Measurements from ENCODE around the gene LRBA.
A peak's percentile ranks its signal among the peaks of the same experiment; 100 is the strongest.

The LRBA gene

DNA sequence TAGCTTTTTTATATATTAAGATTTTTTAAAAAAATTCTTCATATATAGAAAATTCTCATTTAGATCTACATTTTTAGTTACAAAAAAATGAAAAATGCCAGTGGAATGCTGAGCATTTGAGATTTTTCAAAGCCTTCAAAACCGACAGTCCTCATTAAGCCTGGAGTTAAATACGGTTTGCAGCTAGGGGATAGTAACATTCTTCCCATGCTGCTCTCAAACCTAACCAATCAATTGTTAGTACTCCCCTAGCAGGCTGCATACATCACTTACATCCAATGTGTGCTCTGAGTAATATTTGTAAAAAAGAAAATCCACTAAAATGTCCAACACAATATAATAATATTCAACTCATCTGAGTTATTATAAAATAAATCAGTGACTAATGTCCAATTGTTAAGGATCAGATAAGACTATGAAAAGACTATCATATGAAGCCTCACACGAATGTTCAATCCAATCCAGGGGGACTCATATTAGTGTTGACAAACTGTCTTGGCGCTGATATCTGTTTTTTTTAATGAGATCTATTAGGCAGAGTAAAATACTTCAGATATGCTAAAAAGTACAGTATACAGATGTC is 660.8 kb downstream of the LRBA start:
- no peak for DNase-seq

DNA sequence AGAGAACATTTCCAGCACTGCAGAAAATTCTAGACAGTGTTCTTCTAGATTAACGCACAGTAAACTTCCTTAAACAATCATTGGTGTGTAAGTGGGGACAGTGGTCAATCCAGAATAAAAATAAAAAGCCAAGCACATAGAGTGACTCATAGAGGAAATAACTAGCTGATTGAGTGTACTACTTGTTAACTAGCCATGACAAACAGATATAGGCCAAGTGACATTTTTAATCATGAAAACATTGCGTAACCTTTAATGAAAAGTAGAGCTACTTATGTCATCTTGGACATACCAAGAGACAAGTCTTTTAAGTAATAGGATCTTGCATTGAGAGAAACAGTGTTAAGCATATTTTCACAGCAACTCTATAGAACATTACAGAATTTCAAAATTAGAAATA is 667.0 kb downstream of the LRBA start:
- peak; percentile 47 for DNase-seq

DNA sequence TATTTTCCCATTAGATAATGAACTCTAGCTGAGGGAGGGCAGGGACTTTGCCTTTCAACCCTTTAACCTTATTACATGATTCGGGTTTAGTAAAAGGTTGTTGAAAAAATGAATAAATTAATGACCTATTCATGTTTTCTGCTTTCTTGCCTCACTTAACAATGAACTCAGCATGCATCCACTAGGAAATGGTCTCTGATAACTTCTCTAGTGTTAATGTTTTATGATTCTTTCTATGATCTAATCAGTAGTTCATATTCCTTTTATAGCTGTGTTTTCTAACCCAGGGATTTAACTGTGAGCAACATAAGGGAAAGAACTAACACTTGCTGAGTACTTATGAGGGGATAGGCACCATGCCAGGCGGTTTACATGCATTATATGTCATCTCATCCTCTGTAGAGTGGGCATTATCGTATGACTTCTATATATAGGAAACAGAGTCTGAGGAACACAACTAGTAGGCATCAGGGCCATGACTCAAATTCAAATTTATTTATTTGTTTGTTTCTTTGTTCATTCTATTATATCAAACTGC is 669.8 kb downstream of the LRBA start:
- no peak for DNase-seq

DNA sequence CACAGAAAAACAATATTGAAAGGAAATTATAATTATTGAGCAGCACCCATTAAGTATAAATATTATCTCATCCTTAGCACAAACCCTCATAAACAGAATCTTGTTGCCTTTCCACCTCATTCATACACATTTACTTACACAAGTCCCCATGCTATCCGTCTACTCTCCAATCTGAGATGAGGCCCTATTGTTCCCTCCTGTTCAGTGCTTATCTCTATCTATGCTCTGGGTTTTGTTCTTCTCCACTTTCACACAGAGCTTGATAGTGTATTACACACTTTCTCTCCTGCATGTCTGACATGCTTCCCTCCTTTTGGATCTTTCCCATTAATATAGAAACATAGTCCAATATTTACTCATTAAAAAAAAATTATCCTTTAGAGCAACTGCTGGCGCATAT is 671.3 kb downstream of the LRBA start:
- DNase-seq: no peak

DNA sequence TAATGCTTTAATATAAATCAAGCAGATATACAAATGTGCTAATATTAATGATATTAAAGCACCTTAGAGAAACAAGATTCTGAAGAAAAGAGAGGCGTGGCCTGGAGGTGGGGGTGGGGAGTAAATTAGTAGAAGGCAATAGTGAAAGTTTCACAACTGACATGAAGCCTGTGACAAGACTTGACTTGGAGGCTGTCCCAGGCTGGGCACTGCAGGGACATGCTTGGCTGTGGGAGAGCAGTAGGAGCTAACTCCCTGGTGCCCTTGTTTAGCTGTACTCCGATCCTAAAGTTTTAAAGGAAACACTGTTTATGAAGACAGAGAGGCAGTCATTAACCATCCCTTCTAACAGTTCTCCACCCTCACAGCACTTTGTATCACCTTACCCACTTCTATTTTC is 672.1 kb downstream of the LRBA start:
- no peak for DNase-seq

DNA sequence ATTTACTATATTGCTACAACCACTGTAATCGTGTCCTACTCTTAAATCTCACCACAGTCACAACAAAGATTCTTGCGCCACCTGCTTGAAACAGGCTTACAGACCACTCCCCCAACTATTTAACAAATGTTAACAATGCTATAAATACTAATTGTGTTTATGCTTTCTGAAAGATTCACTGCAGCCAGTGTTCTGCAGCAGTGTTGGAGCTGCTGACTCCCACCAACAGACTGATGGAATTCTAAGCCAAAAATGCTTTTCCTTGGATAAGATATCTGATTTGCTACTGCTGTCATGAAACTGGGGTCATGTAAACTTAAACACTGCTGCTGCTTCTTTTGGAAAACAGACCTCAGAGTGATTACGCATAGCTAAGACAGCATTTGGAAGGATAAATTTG is 677.4 kb downstream of the LRBA start:
- DNase-seq: no peak

DNA sequence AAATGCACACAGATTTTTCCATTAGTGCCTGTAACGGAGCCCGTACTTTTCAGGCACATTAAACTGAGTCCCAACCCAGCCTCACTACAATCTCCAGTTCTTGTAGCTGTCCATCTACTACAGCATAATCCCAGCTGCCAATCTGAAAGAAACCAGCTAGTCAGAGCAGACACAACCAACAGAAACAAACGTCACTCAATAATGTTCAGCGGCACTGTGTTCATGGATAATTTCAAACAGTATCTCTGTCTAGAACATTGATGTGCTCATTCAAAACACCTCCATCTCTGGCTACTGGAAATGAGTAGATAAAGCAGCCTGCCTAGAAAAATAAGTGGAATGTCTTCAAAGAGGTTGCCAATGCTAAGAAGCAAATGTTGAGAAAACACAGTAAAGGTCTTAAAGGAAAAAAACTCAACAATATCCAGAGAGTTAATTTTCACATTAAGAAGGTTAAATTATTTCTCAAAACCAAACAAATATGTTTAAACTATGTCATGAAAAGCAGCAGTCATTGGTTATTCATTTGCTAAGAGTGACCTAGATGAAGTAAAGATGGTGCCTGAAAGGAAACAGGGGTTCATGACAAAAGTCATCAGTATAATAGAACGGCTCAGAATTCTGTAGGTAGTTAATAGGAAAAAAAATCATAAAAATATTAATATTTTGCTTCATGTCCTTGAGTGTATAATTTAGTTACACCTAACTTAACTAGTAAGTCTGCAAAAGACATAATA is 678.2 kb downstream of the LRBA start:
- no peak for DNase-seq

DNA sequence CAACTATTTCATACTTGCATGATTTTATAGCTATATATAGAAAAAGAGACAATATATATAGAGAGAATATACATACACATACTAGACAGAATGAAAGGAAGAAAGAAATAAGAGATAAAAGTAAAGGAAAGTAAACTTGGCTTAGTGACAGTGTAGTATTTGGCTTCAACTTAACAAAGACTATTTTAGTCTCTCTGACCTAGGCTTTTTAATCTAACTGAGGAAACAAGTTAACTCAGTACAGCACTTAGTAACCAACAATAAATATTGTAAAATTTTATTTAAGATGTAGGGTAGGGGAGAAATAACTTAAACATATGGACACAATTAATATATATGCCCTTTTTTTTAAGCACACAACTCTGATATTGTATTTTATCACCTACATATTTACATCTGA is 682.1 kb downstream of the LRBA start:
- DNase-seq: no peak

DNA sequence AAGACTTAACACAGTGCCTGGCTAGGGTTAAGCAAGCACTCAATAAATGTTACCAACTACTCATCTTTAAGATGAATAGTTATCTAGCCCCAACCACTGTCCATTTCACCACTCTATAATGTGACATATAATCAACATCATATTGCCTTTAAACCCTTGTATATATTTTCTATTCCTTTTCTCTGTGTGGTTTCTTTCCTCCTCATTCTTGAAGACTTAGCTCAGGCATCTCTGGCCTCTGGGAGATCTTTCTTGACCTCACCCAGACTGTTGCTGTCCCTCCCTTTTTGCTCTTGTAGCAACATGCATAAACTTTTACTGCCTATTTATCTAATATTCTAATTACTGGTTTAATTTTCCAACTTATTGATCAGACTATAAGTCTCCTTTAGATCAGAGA is 683.0 kb downstream of the LRBA start:
- DNase-seq: no peak

DNA sequence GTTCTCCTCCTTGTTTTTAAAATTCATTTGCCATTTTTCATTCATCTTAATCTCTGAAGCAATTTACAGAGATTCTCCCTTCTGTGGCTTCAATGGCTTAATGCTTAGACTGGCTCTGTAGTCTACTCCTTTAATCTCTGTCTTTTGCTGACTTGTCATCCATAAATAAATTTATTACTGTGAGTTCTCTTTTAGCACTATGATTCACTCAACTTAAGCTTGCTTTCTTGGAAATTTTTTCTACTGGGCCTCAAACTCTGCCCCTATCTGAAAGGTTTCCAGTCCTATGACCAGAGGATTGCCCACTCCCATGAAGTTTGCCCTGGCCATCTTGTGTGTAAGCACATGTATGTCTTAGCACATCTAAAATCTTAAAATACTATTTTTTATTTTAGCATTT is 685.7 kb downstream of the LRBA start:
- no peak for DNase-seq

DNA sequence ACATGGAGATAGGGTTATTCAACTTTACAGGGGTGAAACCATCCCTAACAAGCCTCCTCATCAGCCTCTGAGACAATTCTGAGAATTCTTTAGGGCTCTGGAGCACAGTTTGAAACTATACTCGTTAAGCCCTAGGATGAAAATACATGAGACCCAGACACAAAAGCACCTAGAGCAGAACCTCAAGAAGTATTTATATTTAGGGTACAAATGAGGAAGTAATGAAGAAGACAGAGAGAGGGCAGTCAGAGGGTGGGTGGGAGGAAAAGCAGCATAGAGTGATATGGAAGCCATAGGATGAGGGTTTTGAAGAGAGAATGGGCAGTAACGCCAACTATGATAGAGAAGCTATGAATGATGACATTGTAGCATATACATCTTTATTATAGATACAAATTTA is 686.6 kb downstream of the LRBA start:
- DNase-seq: no peak

DNA sequence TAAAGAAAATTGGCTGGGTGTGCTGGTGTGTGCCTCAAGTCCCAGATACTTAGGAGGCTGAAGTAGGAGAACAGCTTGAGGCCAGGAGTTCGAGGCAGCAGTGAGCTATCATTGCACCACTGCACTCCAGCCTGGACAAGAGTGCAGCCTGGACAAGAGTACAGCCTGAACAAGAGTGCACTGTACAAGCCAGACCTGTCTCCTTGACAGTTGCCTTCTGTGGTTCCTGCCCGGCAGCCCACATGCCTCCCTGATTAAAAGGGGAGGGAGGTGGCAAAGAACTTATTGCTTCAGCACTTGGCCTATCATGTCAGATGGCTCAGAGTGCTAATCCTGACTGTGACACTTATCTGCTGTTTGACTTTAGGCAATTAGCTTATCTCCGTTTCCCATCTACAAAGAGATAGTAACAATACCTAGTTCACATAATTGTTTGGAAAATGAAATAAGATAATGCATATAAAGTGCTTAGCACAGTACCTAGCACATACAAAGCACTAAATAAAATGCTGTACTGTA is 687.8 kb downstream of the LRBA start:
- DNase-seq: peak; percentile 37

DNA sequence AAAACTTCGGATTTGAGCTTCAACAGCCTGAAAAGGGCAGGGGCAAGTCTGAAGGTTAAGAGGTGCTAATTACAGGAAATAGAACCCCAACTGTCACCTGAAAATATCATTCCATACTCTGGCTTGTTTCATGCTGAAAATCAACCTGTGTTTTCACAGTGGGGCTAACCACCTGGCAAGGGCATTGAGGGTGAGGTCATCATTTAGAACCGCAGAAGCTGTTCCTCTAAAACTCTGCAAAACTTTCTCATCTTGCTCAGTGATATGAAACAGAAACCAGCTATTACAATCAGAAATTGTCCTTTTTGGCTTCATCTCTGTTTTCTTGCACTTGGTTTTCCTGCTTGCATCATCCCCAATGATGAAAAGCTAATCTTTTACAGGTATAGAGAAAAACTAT is 689.2 kb downstream of the LRBA start:
- DNase-seq: no peak

DNA sequence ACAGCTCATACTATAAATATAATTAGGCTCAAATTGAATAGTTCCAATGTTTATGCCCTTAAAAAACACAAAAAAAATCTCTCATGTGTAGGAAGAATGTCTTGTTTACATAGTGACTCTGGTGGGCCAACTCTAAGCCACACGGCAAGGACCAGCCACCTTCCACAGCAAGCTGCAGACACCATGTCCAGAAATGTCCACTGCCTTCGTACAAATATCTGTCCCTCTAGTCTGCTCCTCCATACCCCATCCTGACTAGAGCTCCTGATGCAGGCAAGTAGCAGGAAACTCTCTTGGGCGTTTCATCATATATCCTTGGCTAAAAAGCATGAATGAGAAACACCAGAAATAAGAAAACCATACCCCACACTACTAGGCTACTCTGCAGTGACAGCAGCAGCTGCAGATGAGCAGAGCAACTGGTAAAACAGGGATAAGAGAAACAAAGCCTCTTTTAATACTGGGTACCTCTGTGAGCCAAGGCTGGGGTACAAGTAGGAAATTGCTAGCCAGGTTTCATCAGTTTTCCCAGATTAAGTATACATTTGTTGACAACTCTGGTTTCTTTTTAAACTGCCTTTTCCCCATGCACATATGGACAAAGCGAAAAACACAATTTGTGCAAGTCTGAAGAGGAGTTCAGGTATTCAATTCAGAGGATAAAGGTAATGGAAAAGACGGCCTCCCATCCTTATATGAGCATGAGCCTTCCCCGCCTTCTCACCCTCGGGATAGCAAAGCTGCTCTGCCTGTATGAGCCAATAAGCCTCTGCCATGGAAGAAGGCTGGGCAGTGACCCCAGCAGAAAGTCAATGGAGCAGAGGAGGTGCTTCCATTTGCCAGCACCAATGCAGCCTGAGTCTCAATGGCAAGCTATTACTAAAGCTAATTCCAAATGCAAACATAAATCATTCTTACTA is 691.4 kb downstream of the LRBA start:
- DNase-seq: no peak

DNA sequence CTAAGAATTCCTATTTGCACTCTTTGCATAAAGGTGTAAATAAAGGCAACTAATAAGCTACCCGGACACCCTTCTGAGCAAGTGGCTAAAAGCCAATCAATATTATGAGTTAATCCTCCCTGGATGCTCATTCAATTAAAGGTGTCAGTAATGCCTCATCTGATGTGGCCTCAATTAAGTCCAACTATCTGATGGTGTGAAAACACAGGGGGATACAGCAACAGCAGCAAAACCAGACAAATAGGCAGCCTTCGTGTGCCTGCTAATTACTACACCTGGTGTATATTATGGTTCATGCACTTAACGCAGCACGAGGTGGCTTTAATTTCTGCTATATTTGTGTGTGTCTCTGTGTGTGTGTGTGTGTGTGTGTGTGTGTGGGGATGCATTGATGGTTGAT is 692.4 kb downstream of the LRBA start:
- DNase-seq: no peak

DNA sequence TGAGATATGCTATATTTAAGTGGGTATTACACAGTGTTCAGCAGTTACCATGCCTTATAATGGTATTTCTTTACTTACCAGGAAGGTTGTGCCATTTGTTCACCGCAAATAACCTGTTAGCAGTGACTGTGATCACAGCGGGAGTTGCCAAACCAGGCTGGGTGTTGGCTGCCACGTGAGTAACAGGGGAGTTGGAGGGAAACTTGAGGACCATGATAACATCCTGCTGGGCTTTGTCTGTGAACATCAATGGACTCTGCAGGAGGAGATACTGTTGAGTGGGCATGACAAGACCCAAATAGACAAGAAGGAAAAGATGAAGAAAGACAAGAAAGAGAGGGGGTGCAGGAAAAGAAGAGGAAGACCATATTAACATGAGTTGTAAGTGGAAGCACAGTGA is 694.0 kb downstream of the LRBA start:
- DNase-seq: peak; percentile 47

DNA sequence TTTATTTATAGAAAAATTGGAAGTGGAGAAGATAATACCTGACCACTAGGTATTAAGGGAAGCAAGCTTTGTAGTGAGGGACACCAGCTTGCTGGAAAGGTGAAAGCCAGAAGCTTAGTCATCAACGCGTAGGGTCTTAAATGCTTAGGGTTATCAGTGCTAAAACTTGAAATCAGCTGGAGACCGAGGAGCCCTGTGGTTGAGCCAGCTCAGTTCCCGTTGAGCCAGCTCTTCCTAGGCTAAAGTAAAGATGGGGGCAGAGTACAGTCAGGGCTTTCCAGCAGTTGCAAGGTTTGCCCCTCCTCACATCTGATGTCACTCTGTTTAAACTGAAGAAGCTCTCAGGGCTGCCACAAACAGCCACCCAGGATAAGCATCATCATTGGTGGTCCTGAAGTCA is 696.1 kb downstream of the LRBA start:
- DNase-seq: peak; percentile 8

DNA sequence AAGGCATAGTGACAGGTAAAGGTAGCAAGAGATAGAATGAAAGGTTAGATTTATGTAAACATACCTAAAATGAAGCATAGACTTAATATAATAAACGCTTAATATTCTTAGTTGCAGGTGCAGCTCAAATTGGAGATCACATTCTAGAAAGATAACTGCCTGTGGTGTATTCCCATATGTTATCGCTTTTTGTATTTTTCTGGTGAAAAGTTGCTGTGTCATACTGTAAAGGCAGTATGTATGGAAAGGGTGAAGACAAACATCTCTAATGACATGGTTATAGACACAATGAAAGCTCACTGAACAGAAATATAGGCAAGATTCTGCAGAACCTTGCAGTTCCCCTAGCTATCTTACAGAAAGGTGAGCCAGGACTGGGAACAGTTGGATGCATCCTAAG is 696.6 kb downstream of the LRBA start:
- peak; percentile 18 for DNase-seq

DNA sequence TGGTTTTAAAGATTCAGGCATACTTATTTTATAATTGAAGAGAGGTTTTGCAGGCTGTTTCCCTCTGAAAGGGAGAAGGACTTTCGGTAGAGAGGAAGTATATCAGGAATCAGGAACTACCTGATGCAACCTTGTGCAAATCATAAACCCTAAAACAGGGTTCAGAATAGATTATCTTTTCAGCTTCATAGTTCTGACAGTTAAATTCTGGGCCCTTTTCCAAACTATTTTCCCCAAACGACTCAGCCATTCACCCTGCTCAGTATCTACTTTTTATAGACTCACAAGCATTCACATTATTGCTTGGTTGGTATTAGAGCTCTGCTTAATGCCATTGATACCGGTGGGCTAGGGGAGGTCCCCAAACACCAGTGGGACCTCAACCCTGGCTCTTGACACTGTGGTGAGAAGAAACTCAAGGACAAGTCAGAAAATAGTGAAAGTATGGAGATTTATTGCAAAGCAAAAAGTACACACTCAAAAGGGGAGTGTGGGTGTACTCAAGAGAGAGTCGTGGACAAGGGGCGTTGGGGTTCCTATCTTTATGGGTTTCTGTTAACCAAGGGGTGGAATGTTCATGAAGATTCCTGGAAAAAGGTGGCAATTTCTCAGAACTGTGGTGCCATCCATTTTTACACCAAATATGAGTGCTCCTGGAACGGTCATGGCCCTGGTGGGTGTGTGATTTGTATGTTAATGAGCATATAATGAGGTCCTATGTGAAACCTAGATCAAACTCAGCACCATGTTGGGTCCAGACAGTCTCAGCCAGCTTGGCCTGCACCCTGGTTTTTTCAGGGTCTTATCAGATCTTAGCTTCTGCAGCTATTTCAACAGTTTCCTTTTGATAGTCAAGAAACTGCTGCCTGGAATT is 698.5 kb downstream of the LRBA start:
- DNase-seq: peak; percentile 35

DNA sequence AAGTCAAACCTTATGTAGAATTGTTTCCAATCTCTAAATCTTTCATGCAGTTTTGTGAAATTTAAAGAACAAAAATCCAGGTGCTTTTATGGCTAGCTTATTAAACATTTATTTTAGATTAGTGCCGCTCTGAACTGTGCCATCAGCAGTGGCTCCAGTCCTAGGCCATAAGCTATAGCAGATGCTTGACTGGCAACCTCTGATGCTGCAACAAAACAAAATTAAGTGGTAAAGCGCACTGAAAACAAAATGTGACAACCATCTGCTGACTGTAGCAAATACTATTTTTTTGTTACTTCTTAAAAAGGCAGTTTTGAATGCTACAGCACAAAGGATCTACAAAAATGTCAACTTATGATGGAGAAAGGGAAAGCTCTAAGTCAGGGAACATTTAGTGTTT is 699.4 kb downstream of the LRBA start:
- DNase-seq: no peak

DNA sequence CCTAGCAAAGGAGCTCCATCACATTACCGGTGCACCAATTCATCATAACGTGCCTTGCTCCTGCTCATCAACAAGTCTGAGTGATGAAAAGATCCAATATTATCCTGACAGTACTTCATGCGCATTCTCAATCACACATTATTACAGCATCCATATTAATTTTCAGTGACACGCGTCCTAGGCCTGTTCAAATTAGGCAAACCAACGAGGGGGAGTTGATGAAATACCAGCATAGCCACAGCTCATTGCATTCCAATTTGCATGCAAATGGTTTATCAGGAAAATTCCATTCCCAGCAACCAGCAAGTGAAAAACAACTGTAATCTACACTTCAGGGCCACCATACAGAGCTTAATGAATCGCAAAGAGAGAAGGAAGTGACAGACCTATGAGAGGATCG is 699.9 kb downstream of the LRBA start:
- DNase-seq: no peak

DNA sequence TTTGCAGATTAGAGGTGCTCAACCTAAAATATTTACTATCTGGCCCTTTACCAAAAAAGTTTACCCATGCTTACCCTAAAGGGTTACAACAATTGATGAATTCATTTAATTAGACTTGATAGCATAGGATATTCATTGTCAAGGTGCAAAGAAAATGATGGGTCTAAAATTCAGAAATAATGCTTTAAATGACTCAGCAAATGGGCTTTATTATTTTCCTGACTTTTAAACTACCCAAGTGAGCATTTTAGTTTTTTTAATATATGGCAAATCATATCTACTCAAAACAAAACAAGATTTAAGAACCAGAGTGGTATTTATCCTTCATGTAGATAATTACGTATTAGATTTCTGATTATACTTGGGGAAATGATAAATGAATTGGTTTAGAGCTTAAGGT is 701.1 kb downstream of the LRBA start:
- no peak for DNase-seq

Measured in hematopoietic multipotent progenitor cell treated with erythropoietin and hydrocortisone succinate and interleukin-3 and kit ligand, for 4 days (in vitro differentiated cells).